Measurements from ENCODE around the gene MMP11. TPM values are rescaled to one million over a fixed set of nuclear protein-coding genes. Genes with fewer than 3 reads are reported as not detected.

The MMP11 gene
- total and polyA plus RNA-seq, 8 donors: 0.50 to 54.2 (median 2.2) TPM; not detected in 2

GRCh38 chr22:23781511-23782183, 9.0 kb downstream of the MMP11 start:
- Histone ChIP-seq H3K9me3 (no peaks in the 10 kb centered on the region), H3K4me3 (no peak overlapping the region), H3K36me3 (no peaks in the 10 kb centered on the region), H3K27me3 (no peaks in the 10 kb centered on the region), H3K27ac (no peak overlapping the region), H3K4me1 (peaks cover 11 to 33% (median 24%) of the 10 kb centered on the region in 4 donors)
- WGBS, 5 donors: 75 to 85% (median 81%) methylated on average over 10 to 14 of the region's 14 CpGs
- TF ChIP-seq POLR2AphosphoS5 (IDR thresholded peaks at IDR 0.05): no peak
- no peak for TF ChIP-seq POLR2A (IDR thresholded peaks at IDR 0.05)
- TF ChIP-seq EP300 (IDR thresholded peaks at IDR 0.05): no peak
- TF ChIP-seq CTCF (IDR thresholded peaks at IDR 0.05): no peak
- peak in 1 of 2 donors; percentile 26 for DNase-seq
- intact Hi-C loops (cut with DNase I; ENCODE audit: low total_unique reads): no loop called here

DNA sequence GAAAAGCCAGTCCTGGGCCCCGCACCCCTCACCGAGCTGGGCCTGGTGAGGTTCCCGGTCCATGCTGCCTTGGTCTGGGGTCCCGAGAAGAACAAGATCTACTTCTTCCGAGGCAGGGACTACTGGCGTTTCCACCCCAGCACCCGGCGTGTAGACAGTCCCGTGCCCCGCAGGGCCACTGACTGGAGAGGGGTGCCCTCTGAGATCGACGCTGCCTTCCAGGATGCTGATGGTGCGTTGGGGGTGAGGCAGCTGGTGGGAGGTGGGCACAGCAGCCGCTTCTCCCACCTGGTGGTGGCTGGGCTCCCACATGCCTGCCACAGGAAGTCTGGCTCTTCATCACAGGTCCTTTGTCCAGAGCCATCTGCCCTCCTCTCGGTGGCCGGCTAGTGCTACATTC, 9.6 kb downstream of the MMP11 start:
- peaks cover 11 to 33% (median 25%) of the 10 kb centered on the region in 4 donors for H3K4me1 ChIP-seq
- intact Hi-C loops (cut with DNase I; ENCODE audit: low total_unique reads): no loop called here
- no peaks in the 10 kb centered on the region for H3K9me3 ChIP-seq
- no peaks in the 10 kb centered on the region for H3K36me3 ChIP-seq
- 91 to 96% (median 94%) methylated on average over 11 to 16 of the region's 16 CpGs for WGBS, 5 donors
- H3K27ac ChIP-seq: no peak overlapping the region
- no peak overlapping the region for H3K4me3 ChIP-seq
- TF ChIP-seq POLR2AphosphoS5 (IDR thresholded peaks at IDR 0.05) (no peak), POLR2A (IDR thresholded peaks at IDR 0.05) (no peak), CTCF (IDR thresholded peaks at IDR 0.05) (no peak), EP300 (IDR thresholded peaks at IDR 0.05) (no peak)
- no peaks in the 10 kb centered on the region for H3K27me3 ChIP-seq
- DNase-seq: peak in 1 of 2 donors; percentile 1

- 90 to 100% (median 93%) methylated on average over 1 of the region's 1 CpG for WGBS, 5 donors
- TF ChIP-seq CTCF (IDR thresholded peaks at IDR 0.05) (no peak), EP300 (IDR thresholded peaks at IDR 0.05) (no peak), POLR2AphosphoS5 (IDR thresholded peaks at IDR 0.05) (no peak), POLR2A (IDR thresholded peaks at IDR 0.05) (no peak)
- no peak overlapping the region for H3K27ac ChIP-seq
Measured at GRCh38 chr22:23782703-23783102, 10.1 kb downstream of the MMP11 start.

DNA sequence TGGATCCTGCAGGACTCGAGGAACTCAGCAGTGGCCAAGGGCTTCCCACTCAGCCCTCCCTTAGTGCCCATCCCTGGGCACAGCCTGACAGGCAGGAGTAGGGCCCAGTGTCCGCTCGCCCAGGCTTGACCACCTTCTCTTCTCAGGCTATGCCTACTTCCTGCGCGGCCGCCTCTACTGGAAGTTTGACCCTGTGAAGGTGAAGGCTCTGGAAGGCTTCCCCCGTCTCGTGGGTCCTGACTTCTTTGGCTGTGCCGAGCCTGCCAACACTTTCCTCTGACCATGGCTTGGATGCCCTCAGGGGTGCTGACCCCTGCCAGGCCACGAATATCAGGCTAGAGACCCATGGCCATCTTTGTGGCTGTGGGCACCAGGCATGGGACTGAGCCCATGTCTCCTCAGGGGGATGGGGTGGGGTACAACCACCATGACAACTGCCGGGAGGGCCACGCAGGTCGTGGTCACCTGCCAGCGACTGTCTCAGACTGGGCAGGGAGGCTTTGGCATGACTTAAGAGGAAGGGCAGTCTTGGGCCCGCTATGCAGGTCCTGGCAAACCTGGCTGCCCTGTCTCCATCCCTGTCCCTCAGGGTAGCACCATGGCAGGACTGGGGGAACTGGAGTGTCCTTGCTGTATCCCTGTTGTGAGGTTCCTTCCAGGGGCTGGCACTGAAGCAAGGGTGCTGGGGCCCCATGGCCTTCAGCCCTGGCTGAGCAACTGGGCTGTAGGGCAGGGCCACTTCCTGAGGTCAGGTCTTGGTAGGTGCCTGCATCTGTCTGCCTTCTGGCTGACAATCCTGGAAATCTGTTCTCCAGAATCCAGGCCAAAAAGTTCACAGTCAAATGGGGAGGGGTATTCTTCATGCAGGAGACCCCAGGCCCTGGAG, 10.9 kb downstream of the MMP11 start:
- Histone ChIP-seq H3K4me1 (peaks cover 21 to 34% (median 32%) of the 10 kb centered on the region in 4 donors), H3K36me3 (no peaks in the 10 kb centered on the region), H3K27ac (peak overlapping the region in 1 of 5 donors; percentile 49), H3K9me3 (no peaks in the 10 kb centered on the region), H3K27me3 (no peaks in the 10 kb centered on the region), H3K4me3 (no peak overlapping the region)
- WGBS, 5 donors: 71 to 81% (median 76%) methylated on average over 13 to 15 of the region's 15 CpGs
- no peak for TF ChIP-seq CTCF (IDR thresholded peaks at IDR 0.05)
- TF ChIP-seq POLR2AphosphoS5 (IDR thresholded peaks at IDR 0.05): no peak
- no peak for TF ChIP-seq EP300 (IDR thresholded peaks at IDR 0.05)
- no peak for TF ChIP-seq POLR2A (IDR thresholded peaks at IDR 0.05)
- DNase-seq: peak in 1 of 2 donors; percentile 5
- intact Hi-C loops (cut with DNase I; ENCODE audit: low total_unique reads): no loop called here

More at GRCh38 chr22:23782703-23783102, 10.1 kb downstream of the MMP11 start:
- H3K9me3 ChIP-seq: no peaks in the 10 kb centered on the region
- H3K4me1 ChIP-seq: peaks cover 13 to 31% (median 26%) of the 10 kb centered on the region in 4 donors
- no peaks in the 10 kb centered on the region for H3K27me3 ChIP-seq
- intact Hi-C loops (cut with DNase I; ENCODE audit: low total_unique reads): no loop called here
- no peak overlapping the region for H3K4me3 ChIP-seq
- no peaks in the 10 kb centered on the region for H3K36me3 ChIP-seq
- peak in 1 of 2 donors; percentile 1 for DNase-seq
